ENCODE data around the gene FBXL7. TPM values are rescaled to one million over a fixed set of nuclear protein-coding genes. Genes with fewer than 3 reads are reported as not detected.

Gene FBXL7
- total and polyA plus RNA-seq, 2 experiments from 2014 or later = 4.5 to 15.2 TPM

DNA sequence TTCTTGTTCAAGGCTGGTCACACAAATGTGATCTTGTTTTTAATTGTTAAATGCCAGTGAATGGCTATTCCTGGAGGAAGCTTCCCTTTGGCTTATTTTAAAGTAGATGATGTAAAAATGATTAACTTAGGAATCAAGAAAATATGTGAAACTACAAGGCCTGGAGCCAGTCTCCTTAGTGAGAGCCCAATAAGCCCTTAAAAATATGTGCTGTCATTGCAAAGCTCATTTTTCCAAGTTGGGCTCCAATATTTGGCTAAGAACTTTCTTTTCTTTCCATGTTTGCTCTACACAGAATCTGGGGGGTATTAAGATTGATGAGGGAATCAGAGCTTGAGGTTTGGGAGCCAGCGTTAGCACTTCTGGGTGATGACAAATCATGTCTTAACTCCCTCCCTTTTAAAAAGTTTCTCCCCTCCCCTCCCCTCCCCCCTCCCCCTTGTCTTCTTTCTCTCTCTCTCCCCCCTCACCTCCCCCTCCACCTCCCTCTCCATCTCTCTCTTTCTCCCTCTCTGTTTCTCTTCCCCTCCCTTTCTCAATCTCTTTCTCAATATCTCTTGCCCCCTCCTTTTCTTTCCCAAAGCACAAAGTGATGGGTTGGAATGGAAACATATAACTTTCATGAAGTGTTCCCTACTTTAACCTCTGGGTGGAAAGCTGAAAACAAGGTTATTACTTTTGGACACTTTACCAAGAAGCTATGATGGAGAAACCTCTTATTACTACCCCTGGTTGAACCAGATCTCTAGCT lies 86.0 kb downstream of the FBXL7 start:
- H3K4me2 ChIP-seq = no peak overlapping the region
- H3K4me1 Mint-ChIP-seq = peaks cover 4% of the 10 kb centered on the region; the same call in 2 of the 3 replicates
- H3K36me3 ChIP-seq (ENCODE audit: insufficient read depth) = 0 out of 2 replicates have a peak, but pooled peaks cover 6% of the 10 kb centered on the region
- no peak overlapping the region for H3K4me3 ChIP-seq
- H3F3A ChIP-seq (replicated peaks; ENCODE audit: low read depth) = no peaks in the 10 kb centered on the region
- no peak for TF ChIP-seq ZNF331 (CRISPR knock-in tag; IDR thresholded peaks at IDR 0.05; ENCODE audit: low read depth)
- TF ChIP-seq, protein P1, sequence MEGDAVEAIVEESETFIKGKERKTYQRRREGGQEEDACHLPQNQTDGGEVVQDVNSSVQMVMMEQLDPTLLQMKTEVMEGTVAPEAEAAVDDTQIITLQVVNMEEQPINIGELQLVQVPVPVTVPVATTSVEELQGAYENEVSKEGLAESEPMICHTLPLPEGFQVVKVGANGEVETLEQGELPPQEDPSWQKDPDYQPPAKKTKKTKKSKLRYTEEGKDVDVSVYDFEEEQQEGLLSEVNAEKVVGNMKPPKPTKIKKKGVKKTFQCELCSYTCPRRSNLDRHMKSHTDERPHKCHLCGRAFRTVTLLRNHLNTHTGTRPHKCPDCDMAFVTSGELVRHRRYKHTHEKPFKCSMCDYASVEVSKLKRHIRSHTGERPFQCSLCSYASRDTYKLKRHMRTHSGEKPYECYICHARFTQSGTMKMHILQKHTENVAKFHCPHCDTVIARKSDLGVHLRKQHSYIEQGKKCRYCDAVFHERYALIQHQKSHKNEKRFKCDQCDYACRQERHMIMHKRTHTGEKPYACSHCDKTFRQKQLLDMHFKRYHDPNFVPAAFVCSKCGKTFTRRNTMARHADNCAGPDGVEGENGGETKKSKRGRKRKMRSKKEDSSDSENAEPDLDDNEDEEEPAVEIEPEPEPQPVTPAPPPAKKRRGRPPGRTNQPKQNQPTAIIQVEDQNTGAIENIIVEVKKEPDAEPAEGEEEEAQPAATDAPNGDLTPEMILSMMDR (conservative IDR thresholded peaks at IDR 0.05; ENCODE audit: low read depth in 2 of 2) = no peak
- TF ChIP-seq, protein P2, sequence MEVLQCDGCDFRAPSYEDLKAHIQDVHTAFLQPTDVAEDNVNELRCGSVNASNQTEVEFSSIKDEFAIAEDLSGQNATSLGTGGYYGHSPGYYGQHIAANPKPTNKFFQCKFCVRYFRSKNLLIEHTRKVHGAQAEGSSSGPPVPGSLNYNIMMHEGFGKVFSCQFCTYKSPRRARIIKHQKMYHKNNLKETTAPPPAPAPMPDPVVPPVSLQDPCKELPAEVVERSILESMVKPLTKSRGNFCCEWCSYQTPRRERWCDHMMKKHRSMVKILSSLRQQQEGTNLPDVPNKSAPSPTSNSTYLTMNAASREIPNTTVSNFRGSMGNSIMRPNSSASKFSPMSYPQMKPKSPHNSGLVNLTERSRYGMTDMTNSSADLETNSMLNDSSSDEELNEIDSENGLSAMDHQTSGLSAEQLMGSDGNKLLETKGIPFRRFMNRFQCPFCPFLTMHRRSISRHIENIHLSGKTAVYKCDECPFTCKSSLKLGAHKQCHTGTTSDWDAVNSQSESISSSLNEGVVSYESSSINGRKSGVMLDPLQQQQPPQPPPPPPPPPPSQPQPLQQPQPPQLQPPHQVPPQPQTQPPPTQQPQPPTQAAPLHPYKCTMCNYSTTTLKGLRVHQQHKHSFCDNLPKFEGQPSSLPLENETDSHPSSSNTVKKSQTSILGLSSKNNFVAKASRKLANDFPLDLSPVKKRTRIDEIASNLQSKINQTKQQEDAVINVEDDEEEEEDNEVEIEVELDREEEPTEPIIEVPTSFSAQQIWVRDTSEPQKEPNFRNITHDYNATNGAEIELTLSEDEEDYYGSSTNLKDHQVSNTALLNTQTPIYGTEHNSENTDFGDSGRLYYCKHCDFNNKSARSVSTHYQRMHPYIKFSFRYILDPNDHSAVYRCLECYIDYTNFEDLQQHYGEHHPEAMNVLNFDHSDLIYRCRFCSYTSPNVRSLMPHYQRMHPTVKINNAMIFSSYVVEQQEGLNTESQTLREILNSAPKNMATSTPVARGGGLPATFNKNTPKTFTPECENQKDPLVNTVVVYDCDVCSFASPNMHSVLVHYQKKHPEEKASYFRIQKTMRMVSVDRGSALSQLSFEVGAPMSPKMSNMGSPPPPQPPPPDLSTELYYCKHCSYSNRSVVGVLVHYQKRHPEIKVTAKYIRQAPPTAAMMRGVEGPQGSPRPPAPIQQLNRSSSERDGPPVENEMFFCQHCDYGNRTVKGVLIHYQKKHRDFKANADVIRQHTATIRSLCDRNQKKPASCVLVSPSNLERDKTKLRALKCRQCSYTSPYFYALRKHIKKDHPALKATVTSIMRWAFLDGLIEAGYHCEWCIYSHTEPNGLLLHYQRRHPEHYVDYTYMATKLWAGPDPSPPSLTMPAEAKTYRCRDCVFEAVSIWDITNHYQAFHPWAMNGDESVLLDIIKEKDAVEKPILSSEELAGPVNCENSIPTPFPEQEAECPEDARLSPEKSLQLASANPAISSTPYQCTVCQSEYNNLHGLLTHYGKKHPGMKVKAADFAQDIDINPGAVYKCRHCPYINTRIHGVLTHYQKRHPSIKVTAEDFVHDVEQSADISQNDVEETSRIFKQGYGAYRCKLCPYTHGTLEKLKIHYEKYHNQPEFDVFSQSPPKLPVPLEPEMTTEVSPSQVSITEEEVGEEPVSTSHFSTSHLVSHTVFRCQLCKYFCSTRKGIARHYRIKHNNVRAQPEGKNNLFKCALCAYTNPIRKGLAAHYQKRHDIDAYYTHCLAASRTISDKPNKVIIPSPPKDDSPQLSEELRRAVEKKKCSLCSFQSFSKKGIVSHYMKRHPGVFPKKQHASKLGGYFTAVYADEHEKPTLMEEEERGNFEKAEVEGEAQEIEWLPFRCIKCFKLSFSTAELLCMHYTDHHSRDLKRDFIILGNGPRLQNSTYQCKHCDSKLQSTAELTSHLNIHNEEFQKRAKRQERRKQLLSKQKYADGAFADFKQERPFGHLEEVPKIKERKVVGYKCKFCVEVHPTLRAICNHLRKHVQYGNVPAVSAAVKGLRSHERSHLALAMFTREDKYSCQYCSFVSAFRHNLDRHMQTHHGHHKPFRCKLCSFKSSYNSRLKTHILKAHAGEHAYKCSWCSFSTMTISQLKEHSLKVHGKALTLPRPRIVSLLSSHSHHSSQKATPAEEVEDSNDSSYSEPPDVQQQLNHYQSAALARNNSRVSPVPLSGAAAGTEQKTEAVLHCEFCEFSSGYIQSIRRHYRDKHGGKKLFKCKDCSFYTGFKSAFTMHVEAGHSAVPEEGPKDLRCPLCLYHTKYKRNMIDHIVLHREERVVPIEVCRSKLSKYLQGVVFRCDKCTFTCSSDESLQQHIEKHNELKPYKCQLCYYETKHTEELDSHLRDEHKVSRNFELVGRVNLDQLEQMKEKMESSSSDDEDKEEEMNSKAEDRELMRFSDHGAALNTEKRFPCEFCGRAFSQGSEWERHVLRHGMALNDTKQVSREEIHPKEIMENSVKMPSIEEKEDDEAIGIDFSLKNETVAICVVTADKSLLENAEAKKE (CRISPR knock-in tag; IDR thresholded peaks at IDR 0.05) = no peak
- TF ChIP-seq NANOG (IDR thresholded peaks at IDR 0.05; ENCODE audit: borderline replicate concordance) = no peak
- TF ChIP-seq EZH2 (IDR thresholded peaks at IDR 0.05; ENCODE audit: low read depth, unreplicated experiment) = no peak
- TF ChIP-seq STAT1 (IDR thresholded peaks at IDR 0.05; ENCODE audit: unreplicated experiment) = no peak
- peaks cover 7% of the 10 kb centered on the region; the same call in 1 of the 2 replicates for H3K4me1 ChIP-seq (ENCODE audit: insufficient read depth)
- no peaks in the 10 kb centered on the region for H4K20me1 ChIP-seq (replicated peaks; ENCODE audit: insufficient read depth)
- no peak overlapping the region for H3K27ac Mint-ChIP-seq
- no peak overlapping the region for H3K4me3 Mint-ChIP-seq
- no peak overlapping the region for H2AFZ ChIP-seq
- H3K36me3 Mint-ChIP-seq (ENCODE audit: low read depth) = peaks cover 44% of the 10 kb centered on the region
- peaks cover 14% of the 10 kb centered on the region; the same call in 1 of the 2 replicates for H3K9me2 ChIP-seq (ENCODE audit: insufficient read depth)
- ATAC-seq = no peak
- H3K9me3 Mint-ChIP-seq = peaks cover 25% of the 10 kb centered on the region
- no peak overlapping the region for H3K27ac ChIP-seq (ENCODE audit: low read depth)
- no peak for DNase-seq (ENCODE audit: low spot score)
- H3K27me3 Mint-ChIP-seq (ENCODE audit: insufficient read depth, low read depth, poor library complexity) = peaks cover 2% of the 10 kb centered on the region
- H3K79me2 ChIP-seq (replicated peaks; ENCODE audit: insufficient read depth) = peaks cover 5% of the 10 kb centered on the region; the same call in 1 of the 2 replicates
- H3K27me3 ChIP-seq (ENCODE audit: insufficient read depth) = no peaks in the 10 kb centered on the region
